Measurements from ENCODE around the gene RNASEH1. TPM values are rescaled to one million over a fixed set of nuclear protein-coding genes. Genes with fewer than 3 reads are reported as not detected.

Gene RNASEH1
- total RNA-seq, 1 donor from 2014 or later: 29.3 TPM

- intact Hi-C loops (cut with micrococcal nuclease): no loop called here
These were observed 5.4 kb upstream of the RNASEH1 start for GRCh38 chr2:3563521-3563976.

- intact Hi-C loops (cut with micrococcal nuclease): loop anchor here (1.0 to 10.0 kb wide), 6 partner anchors 18 to 333 kb away; partner anchors contain the start of genes ADI1, EIPR1 and RPS7
These were observed 411 bp downstream of the RNASEH1 start for GRCh38 chr2:3557639-3558204.

- intact Hi-C loops (cut with micrococcal nuclease): loop anchor here (10.0 kb wide), 1 partner anchor 329 kb away; no protein-coding TSS in a partner anchor
These were observed 4.2 kb downstream of the RNASEH1 start for GRCh38 chr2:3553946-3554345.

GRCh38 chr2:3547915-3548314 is 10.2 kb downstream of the RNASEH1 start:
- intact Hi-C loops (cut with micrococcal nuclease): no loop called here

GRCh38 chr2:3545788-3546478 is 12.2 kb downstream of the RNASEH1 start:
- intact Hi-C loops (cut with micrococcal nuclease): no loop called here

GRCh38 chr2:3543023-3543683 is 15.0 kb downstream of the RNASEH1 start:
- intact Hi-C loops (cut with micrococcal nuclease): no loop called here

- intact Hi-C loops (cut with micrococcal nuclease): no loop called here
These were observed 16.0 kb downstream of the RNASEH1 start for GRCh38 chr2:3542107-3542506.

- intact Hi-C loops (cut with micrococcal nuclease): no loop called here
These were observed 18.3 kb downstream of the RNASEH1 start for GRCh38 chr2:3539836-3540235.

- intact Hi-C loops (cut with micrococcal nuclease): no loop called here
These were observed 21.2 kb downstream of the RNASEH1 start for GRCh38 chr2:3536682-3537632.

- intact Hi-C loops (cut with micrococcal nuclease): no loop called here
These were observed 22.1 kb downstream of the RNASEH1 start for GRCh38 chr2:3535794-3536681.

- intact Hi-C loops (cut with micrococcal nuclease): no loop called here
These were observed 22.7 kb downstream of the RNASEH1 start for GRCh38 chr2:3535467-3535793.

GRCh38 chr2:3534251-3534814 is 23.8 kb downstream of the RNASEH1 start:
- intact Hi-C loops (cut with micrococcal nuclease): no loop called here

GRCh38 chr2:3533836-3534235 is 24.3 kb downstream of the RNASEH1 start:
- intact Hi-C loops (cut with micrococcal nuclease): no loop called here

- intact Hi-C loops (cut with micrococcal nuclease): no loop called here
These were observed 25.2 kb downstream of the RNASEH1 start for GRCh38 chr2:3532941-3533340.

- intact Hi-C loops (cut with micrococcal nuclease): no loop called here
These were observed 28.7 kb downstream of the RNASEH1 start for GRCh38 chr2:3529316-3530025.

GRCh38 chr2:3527886-3528785 is 30.0 kb downstream of the RNASEH1 start:
- intact Hi-C loops (cut with micrococcal nuclease): no loop called here

- intact Hi-C loops (cut with micrococcal nuclease): no loop called here
These were observed 31.3 kb downstream of the RNASEH1 start for GRCh38 chr2:3526871-3527270.

GRCh38 chr2:3523551-3524041 is 34.5 kb downstream of the RNASEH1 start:
- intact Hi-C loops (cut with micrococcal nuclease): no loop called here

Measured in T-helper 2 cell treated with Interferon-gamma antibody and Interleukin-4, amounts not matched to agents 100 ng/mL and 5 ng/mL, for 36 hours (primary cell).